COR-L47 (cell line): ENCODE measurements around the gene SBF1.
"Not testable (repeated sequence)": the region's sequence is repeated elsewhere in the genome, so short reads cannot be mapped to it uniquely, and the experiment has no call there.

Experiments used
- DNase-seq: peaks from one replicate; lab custom pipeline; 2025; lab: John Stamatoyannopoulos, UW

The SBF1 gene

DNA sequence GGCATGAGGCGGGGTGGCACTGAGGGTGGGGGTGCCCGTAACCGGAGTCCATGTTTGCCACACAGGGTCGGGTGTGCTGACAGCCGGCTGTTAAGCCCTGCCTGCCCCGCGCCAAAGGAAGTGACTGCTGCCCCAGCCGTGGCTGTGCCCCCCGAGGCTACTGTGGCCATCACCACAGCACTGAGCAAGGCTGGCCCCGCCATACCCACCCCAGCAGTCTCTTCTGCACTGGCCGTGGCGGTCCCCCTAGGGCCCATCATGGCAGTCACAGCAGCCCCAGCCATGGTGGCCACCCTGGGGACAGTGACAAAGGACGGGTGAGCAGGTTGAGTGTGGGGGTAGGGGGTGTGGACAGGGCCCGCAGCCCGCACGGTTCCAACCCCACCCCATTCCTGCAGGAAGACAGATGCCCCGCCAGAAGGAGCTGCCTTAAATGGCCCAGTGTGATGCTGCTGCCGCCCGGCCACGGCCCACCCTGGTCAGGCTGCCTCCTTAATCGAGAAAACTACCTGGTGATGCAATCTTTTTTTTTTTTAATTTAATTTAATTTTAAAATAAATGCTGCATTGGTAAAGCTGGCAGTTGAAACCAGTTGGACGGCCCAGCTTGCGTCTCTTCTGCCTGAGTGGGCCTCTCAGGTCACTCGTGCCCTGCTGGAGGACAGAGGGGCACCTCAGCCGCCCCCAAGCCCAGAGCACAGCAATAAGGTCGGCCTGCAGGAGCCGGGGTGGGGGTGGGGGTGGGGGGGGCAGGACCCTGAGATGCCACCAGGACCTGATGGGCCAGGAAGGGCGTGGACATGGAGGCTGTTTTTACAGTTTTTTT, 30.8 kb downstream of the SBF1 start:
- no peak for DNase-seq

DNA sequence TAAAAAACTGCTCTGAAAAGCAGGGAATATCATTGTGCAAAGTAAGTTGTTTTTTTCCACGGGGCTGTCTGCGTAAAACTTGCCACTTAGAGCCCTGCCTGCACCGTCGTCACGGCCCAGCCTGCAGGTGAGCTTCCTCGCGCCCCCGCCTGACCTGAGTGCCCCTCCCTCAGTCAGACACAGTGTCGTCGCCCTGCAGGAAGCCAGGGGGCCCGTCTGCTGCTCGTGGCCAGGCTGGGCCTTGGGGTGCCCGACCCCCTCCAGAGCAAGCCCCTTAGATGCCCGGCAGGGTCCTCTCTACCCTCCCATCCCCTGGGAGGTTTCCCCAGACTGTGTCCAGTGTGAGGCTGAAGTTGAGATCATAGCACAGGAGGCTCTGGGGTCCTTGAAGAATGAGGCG, 31.6 kb downstream of the SBF1 start:
- DNase-seq: no peak

DNA sequence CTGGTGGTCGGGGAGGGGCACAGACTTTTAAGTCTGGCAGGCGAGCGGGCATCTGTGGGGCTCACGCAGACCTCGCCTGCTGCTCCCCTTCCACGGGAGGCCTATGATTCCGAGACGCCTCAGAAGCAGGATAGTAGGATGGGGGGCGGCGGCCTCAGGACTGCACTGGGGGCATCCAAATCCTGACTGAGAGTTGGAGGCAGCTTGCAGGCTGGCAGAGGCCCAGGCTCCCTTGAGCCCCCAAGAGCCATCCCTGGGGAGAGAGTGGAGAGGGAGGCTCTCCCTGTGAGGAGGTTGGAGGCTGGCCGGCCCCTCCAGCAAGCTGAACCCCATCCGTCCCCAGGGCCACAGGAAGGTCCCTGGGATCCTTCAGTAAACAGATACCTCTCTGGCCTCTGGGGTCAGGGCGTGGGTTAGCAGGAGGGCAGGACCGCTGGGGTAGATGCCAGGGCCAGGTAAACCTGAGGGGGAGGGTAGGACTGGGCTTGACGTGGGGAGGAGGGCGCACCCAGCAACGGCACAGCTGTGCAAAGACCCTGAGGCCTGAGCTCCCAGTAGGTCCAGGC, 33.3 kb downstream of the SBF1 start:
- no peak for DNase-seq

DNA sequence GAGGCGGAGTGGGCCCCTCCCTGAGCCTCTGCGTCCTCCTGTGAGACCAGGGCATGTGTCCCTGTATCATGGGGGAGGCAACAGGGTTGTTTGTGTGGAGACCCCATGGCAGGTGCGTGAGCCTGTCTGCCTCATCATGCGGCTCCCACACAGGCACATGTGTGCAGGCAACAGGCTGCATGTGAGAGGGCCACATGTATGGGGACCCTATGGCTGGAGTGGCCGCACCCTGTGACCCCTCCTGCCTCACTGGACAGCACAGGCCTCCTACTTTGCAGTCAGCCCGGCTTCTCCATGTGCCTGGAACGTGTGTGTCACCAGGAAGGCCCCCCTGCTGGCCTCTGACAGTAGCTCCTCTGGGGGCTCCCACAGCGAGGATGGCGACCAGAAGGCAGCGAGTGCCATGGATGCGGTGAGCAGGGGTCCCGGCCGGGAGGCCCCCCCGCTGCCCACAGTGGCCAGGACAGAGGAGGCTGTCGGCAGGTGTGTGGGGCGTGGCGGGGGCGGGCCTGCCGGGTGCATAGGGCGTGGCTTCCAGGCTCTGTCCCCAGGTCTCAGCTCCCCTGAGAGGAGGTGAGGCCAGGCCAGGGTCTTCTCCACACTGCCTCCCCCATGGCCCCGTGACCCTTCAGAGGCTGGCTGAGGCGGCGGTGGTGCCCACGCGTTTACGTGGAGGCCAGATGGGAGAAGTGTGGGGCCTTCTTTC, 34.1 kb downstream of the SBF1 start:
- DNase-seq: no peak

DNA sequence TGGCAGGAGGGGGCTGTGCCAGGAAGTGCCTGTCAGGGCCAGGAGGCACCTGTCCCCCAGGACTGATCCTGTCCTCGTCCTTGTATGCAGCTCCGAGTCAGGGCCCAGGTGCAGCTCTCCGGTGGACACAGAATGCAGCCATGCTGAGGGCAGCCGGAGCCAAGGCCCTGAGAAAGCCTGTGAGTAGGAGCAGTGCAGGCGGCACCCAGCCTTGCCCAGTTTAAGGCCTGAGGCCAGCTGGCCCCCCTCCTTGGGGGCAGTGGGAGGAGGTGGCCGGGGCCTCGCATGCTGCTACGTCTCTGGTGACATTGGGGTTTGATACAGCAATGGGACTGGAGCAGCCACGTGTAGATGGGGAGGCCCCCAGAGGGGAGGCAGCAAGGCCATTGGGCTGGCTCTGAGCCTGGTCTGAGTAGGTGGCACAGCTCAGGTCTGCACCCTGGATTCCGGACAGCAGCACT, 34.9 kb downstream of the SBF1 start:
- no peak for DNase-seq

DNA sequence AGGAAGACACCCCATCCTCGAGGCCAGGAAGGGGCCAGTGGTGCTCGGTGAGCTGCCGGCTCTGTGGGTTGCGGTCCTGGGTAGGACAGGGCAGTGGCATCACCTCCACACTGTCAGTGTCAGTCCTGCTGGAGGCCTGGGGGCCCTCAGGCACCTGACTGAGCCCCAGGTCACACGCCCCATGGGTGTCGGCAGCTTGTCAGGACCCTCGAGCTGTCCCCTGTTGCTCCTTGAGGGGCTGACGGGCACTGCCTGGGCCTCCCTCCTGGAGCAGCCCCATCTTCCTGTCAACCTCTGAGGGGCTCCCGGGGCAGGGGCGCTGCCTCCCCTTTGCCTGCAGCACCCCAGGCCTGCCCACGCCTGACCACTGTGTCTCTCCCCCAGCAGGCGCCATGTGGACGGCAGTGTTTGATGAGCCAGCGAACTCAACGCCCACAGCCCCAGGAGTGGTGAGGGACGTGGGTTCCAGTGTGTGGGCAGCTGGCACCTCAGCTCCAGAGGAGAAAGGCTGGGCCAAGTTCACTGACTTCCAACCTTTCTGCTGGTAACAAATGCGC, 35.4 kb downstream of the SBF1 start:
- DNase-seq: no peak

DNA sequence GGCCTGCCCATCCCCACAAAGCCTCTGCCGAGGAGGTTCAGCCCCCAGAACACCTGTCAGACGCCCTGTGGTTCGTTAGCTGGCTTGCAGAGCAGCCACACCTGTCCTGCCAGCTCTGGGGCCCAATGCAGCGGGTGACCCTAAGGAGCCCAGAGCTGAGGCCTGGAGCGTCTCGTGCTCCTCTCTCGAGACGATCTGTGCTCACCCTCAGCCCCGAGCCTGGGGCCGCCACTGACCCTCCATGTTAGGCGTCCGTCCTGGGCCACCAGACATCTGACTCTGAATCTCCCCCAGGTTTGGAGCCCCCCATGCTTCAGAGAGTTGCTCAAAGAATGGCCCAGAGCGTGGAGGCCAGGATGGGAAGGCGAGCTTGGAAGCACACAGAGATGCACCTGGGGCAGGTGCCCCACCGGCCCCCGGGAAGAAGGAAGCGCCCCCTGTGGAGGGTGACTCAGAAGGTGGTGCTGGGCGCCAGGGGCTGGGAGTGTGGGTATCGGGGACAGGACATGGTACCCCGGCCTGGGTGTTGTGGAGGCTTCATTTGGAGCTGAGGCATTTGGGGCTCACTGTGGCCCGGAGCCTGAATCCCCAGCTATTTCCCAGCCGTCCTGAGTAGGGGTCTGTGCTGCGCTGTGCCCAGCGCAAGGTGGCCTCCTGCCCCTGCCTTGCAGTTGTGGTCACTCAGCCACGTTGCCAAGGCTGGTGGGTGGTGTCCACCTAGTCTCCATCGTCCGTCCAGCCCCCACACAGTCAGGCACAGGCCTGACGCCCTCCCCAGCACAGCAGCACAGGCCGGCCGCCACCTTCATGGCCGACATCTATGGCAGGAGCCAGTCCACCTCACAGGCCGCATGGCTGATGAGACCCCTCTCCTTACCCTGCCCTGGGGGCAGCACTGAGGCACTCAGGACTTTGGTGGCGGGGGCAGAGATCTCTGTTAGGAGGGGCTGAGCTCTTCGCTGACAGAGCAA, 36.2 kb downstream of the SBF1 start:
- no peak for DNase-seq

DNA sequence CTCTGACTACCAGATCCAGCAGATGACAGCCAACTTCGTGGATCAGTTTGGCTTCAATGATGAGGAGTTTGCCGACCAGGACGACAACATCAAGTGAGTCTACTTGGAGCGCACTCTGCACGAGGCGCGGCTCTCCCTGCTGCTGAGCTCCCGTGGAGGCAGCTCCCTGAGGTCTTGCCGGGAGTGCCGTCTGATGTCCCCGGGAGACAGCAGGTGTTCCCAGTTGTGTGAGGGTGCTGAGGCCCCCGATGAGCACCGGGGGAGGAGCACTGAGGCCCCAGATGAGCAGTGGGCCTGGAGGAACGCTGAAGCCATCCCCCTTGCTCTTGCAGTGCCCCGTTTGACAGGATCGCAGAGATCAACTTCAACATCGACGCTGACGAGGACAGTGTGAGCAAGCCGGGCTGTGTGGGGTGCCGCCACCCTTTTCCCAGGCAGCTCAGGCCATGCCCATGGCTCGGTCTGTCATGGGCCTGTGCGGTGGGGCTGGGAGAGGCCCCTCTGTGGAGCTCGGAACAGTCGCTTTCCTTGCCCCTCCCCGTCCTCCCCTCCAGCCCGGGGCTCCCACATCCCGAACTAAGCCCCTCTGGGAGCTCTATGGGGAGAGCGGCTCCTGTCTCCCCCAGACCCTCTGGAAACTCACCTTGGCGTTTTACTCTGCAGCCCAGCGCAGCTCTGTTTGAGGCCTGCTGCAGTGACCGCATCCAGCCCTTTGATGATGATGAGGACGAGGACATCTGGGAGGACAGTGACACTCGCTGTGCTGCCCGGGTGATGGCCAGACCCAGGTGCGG, 37.1 kb downstream of the SBF1 start:
- DNase-seq: no peak

DNA sequence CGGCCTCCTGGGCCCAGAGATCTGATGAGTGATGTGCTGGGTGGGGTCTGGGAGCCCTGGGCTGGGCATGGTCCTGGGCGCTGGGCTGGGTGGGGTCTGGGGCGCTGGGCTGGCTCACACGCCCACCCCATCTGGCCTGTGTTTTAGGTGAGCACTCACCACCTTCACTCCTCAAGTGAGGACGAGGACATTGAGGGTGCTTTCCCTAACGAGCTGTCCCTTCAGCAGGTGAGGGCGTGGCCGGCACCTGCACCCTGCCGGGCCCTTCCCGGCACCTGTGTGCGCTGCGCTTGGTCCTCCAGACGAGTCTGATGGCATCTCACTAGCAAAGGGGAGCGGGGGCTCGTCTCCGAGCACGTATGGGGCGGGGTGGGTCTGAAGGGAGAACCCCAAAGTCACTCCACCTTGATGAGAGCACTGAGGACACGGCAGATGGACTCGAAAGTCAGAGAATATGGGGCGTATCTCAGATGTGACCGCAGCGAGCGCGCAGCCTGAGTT, 37.9 kb downstream of the SBF1 start:
- DNase-seq: no peak

DNA sequence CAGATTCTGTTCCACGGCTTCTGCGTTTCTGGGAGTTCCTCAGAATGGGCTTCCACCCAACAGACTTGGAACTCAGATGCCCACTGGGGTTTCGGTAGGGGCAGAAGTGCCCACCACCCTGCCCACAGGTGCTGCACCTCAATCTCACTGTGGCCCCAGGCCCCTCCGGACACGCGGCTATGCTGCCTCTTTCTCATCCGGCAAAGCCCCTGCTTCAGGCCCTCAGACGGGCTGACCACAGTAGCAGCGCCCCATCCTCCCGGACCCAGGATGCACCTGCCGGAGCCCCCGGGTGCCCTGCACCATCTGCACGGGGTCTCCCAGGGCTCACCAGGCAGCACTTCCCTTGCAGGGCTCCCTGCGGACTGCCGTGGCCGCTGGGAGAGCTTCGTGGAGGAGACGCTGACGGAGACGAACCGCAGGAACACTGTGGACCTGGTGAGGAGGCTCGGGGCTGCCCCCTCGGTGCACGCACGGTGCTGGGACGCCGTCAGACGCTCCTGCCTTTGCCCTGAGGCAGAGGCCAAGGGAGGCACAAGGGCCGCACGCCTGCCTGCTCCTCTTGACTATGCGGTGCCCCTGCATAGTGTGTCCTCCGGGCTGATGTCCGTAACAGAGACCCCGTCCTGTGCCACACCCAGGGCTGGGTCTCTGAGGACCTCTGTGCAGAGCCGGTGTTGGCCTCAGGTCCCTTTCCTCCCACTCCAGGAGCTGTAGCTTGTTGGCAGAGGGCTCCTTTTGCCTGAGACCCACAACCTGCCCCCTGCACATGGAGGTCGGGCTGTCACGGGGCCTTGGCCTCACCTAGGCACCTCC, 38.6 kb downstream of the SBF1 start:
- DNase-seq: no peak

DNA sequence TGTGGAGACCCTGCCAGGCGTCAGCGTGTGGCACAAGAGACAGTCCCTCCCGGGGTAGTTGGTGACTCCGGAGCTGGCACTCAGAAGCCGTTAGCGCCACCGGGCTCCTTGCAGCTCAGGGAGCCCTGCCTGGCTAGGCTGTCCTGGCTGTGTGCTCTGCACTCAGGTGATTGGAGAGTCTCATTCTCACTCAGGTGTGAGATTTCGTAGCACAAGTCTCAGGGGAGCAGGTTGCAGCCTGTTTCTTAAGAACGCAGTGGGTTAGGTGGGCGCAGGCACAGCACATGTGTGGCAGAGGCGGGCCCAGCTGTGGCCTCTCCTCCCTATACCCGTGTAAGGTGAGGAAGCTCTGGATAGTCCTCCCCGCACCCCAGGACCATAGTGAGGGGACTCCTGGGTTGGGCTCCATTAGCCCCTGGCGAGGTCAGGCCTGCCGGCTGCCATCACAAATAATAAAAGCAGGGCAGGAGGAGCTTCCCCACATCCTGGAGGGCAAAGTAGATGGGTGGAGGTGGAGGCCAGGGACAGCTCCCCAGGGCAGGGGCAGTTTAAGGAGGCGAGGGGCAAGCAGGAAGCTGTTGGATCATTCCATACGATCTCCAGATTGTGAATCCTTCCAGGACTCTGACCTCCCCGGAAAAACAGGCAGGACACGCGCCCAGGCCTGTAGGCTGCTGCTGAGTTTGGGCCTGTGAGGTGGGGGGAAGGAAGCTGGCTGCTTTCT, 39.4 kb downstream of the SBF1 start:
- DNase-seq: no peak

DNA sequence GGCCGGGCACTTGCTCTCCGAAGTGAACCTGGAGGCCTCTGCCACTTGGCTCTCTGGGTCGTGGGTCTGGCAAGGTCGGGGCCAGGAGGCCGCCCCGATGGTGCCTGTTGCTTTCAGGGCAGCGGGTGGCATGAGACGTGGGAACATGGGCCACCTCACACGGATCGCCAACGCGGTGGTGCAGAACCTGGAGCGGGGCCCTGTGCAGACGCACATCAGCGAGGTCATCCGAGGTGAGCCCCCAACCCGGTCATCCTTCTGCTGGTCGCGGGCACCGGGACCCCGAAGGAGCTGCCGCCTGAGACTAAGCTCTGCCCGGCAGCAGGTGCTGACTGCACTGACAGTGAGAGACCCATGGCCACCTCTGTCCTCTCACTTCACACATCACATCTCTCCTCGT, 40.0 kb downstream of the SBF1 start:
- no peak for DNase-seq

DNA sequence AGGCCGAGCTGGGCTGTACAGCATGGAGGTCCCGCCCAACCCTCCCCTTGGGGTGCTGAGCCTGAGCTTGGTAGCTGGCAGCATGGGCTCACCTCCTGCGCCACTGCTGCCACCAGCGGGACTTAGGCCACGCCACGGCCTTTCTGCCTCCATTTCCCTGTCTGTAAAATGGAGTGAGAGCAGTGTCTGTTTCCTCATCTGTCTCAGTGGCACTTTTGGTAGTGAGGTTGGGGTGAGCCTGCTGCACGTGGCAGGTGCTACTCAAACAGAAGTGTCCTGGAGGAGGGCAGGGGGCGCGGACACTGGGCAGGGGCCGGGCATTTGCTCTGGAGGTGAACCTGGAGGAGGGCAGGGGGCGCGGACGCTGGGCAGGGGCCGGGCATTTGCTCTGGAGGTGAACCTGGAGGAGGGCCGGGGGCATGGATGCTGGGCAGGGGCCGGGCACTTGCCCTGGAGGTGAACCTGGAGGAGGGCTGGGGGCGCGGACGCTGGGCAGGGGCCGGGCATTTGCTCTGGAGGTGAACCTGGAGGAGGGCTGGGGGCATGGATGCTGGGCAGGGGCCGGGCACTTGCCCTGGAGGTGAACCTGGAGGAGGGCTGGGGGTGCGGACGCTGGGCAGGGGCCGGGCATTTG, 41.8 kb downstream of the SBF1 start:
- not testable (repeated sequence) for DNase-seq

DNA sequence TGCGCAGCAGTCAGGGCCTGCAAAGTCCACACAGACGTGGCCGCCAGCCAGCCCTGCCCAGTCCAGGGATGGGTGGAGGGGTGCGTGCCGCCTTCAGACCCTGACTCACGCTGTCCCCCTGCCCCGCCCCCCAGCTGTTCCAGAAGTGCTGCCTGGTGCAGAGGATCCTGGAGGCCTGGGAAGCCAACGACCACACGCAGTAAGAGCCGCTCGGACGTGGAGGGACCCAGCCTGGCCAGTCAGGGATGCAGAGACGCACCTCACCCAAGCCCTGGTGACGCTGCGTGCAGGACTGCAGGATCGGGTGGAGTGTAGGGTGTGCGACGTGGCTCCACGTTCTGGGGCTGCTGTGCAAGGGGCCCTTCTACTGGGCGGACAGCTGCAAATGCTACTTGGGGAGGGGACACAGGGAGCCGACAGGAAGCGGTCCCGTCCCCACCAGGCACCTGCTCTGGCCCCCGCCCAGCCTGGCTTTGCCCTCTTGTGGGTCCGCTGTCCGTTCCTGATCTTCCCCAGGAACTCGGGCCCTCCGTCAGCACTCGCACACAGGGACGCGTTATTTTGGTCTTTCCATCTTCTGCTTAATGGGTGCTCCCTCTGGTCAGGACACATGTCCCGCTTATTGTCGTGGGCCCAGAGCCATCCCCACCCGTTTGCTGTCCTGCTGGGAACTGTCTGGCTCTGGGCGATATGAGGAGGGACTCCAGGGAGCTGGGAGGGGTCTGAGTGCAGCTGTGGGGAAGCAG, 42.5 kb downstream of the SBF1 start:
- DNase-seq: no peak

DNA sequence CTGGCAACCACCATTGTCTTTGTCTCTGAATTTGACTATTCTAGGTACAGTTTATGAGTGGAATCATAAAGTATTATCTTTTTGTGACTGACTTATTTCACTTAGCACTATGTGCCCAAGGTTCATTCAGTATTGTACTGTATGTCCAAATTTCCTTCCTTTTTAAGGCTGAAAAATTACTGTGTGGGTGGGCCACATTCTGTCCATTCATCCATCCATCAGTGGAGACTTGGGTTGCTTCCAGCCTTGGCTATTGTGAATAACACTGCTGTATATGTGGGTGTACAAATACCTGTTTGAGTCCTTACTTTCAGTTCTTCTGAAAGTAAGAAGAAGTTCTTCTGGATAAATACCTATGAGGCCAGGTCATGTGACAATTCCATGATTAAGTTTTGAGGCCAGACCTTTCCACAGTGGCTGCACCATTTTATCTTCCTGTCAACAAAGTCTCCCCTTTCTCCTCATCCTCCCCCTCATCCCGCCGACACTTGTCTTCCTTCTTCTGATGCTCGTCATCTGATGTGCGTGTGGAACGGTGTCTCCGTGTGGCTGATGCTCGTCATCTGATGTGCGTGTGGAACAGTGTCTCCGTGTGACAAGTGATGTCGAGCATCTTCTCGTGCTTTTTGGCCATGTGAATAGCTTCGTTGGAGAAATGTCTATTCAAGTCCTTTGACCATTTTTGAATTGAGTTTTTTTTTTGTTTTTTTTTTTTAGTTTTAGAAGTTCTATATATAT, 49.5 kb downstream of the SBF1 start:
- no peak for DNase-seq

DNA sequence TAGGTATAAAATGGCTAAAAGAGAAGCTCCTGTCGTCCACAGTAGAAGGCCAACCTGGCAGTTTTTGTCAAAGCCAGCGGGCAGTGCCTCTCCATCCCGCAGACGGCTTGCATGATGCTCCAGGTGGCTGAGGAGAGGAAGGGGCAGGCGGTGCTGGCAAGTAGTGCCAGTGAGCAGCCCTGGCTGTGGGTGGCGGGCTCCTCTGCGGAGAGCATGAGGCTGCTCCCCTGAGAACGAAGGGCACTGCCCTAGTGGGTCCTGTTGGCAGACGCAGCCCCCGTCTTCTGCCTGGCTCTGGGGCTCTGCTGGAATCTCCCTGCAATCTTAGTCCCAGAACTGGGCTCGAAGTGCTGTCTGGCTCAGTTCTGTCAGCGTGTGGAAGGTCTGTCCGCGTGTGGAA, 50.9 kb downstream of the SBF1 start:
- DNase-seq: no peak
